Hematopoietic multipotent progenitor cell treated with erythropoietin and hydrocortisone succinate and interleukin-3 and kit ligand, for 6 days (in vitro differentiated cells): ENCODE results near the gene RAN.
"Not testable (repeated sequence)": the region's sequence is repeated elsewhere in the genome, so short reads cannot be mapped to it uniquely, and the experiment has no call there.

Experiments
- DNase-seq: peaks from one replicate; pipeline ENCODE4 v3.0.0-alpha.2; 2015

Gene RAN

GRCh38 chr12:130849561-130850417 lies 22.1 kb upstream of the RAN start:
- no peak for DNase-seq

- no peak for DNase-seq
These were observed 21.3 kb upstream of the RAN start for GRCh38 chr12:130850418-130851021.

DNA sequence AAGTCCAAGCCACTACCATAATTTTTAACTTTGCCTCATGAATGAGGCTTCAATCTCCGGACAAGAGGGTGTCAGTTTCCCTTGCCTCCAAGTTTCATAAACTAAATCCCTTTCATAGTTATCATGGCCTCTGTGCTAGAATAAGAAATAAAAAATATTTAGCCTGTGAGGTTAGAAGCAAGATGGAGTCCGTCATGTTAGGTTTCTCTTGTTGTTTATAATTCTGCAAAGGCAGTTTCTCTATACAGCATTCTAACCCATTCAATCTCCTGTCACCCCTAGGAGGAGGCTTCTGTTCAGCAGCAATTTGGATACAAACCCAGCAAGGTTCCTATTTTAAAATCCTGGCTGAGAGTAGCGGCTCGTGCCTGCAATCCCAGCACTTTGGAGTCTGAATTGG lies 15.8 kb upstream of the RAN start:
- no peak for DNase-seq

GRCh38 chr12:130858084-130858483 lies 13.8 kb upstream of the RAN start:
- no peak for DNase-seq

GRCh38 chr12:130859161-130859560 lies 12.7 kb upstream of the RAN start:
- DNase-seq, result no peak

DNA sequence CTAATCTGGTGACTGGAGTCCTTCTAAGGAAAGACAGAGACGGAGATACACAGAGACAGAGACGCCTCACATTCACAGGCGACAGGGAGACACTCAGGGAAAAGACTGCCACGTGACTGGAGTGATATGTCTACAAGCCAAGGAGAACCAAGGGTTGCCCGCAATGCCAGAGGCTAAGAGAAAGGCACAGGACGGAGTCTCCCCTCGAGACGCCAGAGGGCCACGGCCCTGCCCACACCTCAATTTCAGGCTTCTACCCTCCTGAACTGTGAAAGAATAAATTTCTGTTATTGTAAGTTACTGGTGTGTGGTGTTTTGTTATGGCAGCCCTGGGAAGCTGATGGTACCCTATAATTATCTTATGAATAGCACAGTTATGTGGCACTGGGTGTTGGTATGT lies 11.6 kb upstream of the RAN start:
- DNase-seq, result no peak

- DNase-seq, result no peak
These were observed 9.7 kb upstream of the RAN start for GRCh38 chr12:130862161-130862560.

- DNase-seq, result not testable (repeated sequence)
These were observed 9.1 kb upstream of the RAN start for GRCh38 chr12:130862771-130863170.

DNA sequence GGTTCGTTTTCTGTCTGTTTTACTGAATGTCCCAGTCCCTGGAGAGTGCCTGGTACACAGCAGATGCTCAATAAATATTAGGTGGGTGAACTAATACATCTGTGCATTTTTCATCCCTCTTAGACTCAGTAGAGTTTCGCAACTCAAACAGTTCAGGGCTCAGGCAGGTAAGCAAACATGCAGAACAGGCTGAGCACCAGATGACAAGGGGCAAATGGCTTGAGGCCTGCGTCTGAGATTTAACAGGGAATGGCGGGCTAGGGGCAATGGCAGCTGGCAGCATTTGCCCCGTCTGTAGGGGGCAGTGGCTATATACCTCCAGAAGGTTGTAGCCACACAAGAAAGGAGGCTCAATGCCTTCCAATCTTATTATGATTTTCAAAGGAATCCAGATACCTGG lies 8.6 kb upstream of the RAN start:
- no peak for DNase-seq

DNA sequence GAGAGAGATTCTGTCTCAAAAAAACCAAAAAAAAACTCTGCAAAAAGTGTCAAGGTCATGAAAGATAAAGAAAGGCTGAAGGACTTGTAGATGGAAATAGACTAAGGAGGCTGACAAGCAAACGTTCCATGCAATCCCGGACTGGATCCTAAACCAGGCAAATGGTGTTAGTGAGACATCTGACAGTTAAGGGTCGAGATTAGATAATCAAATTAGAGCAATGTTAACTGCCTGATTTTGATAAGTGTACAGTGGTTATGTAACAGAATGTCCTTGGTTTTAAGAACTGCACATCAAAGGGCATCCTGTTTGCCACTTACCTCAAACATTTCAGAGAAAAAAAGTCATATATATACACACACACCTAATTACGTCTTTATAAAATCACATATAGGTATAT lies 3.5 kb upstream of the RAN start:
- peak; percentile 53 for DNase-seq

DNA sequence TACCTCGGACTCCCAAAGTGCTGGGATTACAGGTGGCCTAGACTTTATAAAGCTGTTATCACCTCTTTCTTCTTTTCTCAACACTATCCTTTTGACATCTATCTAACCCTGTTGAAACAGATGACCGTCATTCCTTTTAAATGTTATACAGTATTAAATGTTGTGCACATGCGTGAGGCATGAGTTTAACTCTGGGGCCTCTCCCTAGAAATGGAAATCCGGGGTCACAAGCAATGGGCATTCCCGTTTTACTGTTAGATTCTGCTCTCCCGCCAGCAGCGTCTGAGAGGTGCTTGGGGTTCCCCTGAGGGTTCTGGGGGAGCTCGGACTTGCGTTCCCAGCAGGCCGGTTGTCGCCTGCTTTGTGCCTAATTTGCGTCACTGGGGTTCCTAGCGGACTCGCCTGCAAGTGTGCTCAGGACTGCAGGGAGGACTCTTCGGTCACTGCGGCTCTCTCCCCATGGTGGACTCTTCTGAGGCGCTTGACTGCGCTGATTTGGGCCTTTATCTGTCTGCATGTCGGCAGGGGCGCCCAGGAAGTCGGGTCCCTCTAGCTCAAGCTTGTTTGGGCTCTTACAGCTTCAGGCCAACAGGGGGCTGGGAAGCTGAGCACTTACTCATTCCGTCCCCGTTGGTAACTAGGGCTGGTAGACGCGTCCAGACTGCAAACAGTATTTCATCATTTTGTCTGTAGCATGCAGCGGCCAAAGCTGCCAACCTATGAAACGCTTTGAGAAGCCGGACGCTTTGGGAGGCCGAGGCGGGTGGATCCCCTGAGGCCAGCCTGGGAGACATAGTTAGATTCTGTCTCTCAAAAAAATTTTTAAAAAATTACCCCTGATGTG lies 1.2 kb upstream of the RAN start:
- DNase-seq, result peak; percentile 94

DNA sequence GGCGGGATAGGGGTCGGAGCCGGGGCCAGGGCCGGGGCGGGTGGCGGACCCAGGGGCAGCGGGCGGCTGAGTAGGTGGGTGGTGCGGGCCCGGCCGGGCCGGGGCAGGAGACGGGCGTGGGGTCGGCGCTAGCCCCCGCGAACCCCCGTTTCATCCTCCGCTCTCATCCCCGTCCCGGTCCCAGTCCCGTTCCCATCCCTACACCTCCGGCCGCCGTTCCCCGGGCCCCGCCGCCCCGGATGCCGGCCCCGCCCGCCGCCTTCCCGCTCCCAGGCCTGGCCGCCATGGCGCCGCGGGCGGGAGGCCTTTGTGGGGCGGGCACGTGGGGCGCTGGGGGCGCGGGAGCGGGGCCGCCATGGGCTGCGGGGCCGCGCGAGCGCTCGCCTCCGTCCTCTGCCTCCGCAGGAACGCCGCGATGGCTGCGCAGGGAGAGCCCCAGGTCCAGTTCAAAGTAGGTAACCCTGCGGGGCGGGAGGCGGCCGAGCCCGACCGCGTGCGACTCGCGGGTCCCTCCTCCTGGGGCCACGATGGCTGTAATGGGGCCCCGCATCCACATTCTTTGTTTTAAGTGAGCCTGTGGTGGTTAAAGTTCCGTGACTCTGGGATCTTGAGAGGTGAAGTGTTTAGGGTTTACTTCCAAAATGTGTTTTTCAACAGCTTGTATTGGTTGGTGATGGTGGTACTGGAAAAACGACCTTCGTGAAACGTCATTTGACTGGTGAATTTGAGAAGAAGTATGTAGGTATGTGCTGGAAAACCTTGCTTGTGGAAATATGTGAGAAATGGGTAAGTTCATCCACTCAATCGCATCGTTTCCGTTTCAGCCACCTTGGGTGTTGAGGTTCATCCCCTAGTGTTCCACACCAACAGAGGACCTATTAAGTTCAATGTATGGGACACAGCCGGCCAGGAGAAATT lies 572 bp downstream of the RAN start:
- peak; percentile 50 for DNase-seq

DNA sequence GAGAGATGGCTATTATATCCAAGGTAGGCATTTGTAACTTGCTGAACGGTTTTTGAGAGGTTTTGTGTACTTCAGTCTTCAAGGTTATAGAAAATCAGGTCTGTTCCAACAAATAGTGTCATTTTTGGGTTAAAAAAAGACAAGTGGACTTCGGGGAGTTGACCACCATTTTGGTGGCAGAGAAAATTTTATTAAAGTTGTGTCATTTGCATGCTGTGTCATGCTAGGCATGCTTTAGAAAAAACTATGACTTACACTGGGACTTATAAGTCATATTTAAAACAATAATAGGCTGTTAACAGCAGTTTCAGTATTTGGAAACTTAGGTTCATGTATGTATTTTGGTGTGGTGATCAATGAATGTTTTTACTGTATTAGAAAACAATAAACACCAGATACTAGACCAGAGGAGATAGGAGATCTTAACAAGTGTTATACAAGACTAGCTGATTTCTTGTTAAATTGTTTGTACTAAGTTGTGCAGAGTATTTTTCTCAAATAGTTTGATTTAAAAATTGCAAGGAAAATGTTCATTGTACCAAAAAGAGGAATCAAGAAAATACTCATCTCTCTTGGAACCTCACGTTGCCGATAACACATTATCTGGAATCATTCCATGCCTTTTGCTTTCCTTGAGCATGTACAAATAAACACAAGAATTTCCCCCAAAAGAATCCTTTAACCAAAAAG lies 1.4 kb downstream of the RAN start:
- DNase-seq, result peak; percentile 39

DNA sequence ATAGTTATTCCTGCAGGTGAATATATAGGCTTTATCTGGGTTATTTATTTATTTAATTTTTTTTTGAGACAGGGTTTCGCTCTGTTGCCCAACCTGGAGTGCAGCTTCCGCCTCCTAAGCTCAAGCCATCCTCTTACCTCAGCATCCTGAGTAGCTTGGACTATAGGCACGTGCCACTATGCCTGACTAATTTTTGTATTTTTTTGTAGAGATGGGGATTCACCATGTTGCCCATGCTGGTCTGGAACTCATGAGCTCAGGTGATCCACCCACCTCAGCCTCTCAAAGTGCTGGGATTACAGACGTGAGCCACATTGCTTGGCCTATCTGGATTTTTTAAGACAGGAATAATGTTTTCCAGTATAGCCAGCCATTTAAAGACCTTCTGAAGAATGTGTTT lies 2.0 kb downstream of the RAN start:
- no peak for DNase-seq

DNA sequence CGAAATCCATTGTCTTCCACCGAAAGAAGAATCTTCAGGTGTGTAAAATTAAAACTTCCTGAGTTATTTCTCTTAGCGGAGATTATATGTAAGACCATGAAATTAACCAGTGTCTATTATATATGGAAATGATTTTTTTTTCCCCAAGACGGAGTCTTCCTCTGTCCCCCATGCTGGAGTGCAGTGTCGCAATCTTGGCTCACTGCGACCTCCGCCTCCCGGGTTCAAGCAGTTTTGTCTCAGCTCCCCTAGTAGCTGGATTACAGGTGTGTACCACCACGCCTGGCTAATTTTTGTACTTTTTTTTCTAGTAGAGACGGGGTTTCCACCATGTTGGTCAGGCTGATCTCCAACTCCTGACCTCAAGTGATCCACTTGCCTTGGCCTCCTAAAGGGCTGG lies 2.8 kb downstream of the RAN start:
- no peak for DNase-seq

DNA sequence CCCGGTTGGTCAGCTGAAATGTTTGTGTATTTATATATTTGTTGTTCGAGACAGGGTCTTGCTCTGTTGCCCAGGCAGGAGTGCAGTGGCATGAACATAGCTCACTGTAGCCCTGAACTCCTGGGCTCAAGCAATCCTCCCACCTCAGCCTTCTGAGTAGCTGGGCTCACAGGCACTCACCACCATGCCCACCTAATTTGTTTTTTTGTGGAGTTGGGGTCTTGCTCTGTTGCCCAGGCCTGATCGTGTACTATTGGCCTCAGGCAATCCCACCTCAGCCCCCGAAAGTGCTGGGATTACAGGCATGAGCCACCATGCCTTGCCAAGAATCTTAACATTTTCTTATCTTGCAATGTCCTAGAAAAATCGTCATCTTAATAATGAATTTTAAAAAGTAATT lies 3.3 kb downstream of the RAN start:
- no peak for DNase-seq

GRCh38 chr12:130875708-130876107 lies 3.8 kb downstream of the RAN start:
- DNase-seq, result not testable (repeated sequence)

DNA sequence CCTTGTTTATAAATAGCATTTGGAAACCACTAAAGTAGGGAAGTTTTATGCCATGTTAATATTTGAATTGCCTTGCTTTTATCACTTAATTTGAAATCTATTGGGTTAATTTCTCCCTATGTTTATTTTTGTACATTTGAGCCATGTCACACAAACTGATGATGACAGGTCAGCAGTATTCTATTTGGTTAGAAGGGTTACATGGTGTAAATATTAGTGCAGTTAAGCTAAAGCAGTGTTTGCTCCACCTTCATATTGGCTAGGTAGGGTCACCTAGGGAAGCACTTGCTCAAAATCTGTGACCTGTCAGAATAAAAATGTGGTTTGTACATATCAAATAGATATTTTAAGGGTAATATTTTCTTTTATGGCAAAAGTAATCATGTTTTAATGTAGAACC lies 4.4 kb downstream of the RAN start:
- no peak for DNase-seq

GRCh38 chr12:130876758-130877157 lies 4.9 kb downstream of the RAN start:
- peak; percentile 29 for DNase-seq

GRCh38 chr12:130877333-130877732 lies 5.5 kb downstream of the RAN start:
- no peak for DNase-seq

GRCh38 chr12:130878193-130879185 lies 6.6 kb downstream of the RAN start:
- peak; percentile 31 for DNase-seq
